ENCODE measurements around the gene ITGAE. TPM values are rescaled to one million over a fixed set of nuclear protein-coding genes. Genes with fewer than 3 reads are reported as not detected.

ITGAE gene
- total RNA-seq, 4 donors from 2014 or later, result 17.0 to 30.7 (median 22.2) TPM

DNA sequence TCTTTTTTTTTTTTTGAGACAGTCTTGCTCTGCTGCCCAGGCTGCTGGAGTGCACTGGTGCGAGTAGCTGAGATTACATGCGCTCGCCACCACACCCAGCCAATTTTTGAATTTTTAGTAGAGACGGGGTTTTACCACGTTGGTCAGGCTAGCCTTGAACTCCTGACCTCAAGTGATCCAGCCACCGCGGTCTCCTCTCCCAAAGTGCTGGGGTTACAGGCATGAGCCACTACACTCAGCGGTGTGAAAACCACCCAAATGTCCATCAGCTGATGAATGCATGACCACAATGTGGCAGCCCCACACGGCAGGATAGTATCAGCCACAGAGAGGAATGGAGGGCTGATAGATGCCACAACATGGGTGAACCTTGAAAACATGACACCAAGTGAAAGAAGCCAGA, 107.2 kb downstream of the ITGAE start:
- no peak for DNase-seq (ENCODE audit: low spot score)

DNA sequence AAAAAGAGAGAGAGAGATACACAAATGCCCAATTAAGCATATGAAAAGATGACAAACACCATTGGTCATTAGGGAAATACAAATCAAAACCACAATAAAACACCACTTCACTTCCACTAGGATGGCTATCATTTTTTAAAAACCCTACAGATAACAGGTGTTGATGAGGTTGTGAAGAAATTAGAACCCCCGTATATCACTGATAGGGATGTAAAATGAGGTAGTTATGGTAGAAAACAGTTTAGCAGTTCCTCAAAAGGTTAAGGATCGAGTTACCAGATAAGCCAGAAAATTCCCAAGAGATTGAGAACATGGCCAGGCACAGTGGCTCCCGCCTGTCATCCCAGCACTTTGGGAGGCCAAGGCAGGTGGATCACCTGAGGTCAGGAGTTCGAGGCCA, 107.8 kb downstream of the ITGAE start:
- no peak for TF ChIP-seq CTCF (IDR thresholded peaks at IDR 0.05)
- DNase-seq (ENCODE audit: low spot score) (no peak), ATAC-seq (ENCODE audit: low FRiP score) (no peak)

More for the DNA sequence above, 107.2 kb downstream of the ITGAE start:
- ATAC-seq (ENCODE audit: low FRiP score), result no peak
- no peak for TF ChIP-seq CTCF (IDR thresholded peaks at IDR 0.05)

DNA sequence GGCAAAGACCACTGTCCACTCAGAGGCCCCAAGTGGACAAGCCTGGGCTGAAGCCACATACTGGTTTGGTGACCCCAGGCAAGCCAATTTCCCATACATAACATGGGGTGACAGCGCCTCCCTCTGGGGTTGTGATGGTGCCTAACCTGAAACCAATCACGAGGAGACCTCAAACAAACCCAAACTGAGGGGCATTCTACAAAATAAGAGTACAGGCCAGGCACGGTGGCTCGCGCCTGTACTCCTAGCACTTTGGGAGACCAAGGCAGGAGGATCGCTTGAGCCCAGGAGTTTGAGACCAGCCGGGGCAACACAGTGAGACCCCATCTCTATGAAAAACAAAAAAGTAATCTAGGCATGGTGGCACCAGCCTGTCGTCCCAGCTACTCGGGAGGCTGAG, 108.6 kb downstream of the ITGAE start:
- ATAC-seq (ENCODE audit: low FRiP score) (no peak), DNase-seq (ENCODE audit: low spot score) (no peak)
- TF ChIP-seq CTCF (IDR thresholded peaks at IDR 0.05), result no peak

DNA sequence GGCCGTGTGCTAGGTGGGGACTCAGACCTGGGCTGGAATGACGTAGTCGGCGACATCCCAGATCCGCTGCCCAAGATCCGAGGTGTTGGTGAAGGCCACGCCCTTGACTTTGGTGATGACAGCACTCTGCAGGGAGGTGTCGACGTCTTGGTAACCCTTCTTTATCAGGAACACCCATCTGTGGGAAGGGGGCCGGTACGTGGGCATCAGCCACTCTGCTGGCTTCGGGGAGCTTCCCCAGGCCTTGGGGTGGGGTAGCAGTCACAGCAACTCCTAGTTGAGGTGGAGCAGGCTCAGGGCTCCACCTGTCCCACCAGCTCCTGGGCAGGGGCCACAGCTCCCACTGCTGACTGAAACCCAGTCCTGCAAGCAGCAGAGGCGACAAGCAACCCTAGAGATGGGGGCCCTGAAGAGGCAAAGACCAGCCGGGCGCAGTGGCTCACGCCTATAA, 109.3 kb downstream of the ITGAE start:
- no peak for TF ChIP-seq CTCF (IDR thresholded peaks at IDR 0.05)
- no peak for ATAC-seq (ENCODE audit: low FRiP score)
- no peak for DNase-seq (ENCODE audit: low spot score)

GRCh38 chr17:3690094-3690715, 110.8 kb downstream of the ITGAE start:
- DNase-seq (ENCODE audit: low spot score) (no peak), ATAC-seq (ENCODE audit: low FRiP score) (no peak)

GRCh38 chr17:3689262-3690093, 111.5 kb downstream of the ITGAE start:
- DNase-seq (ENCODE audit: low spot score) (no peak), ATAC-seq (ENCODE audit: low FRiP score) (no peak)
- TF ChIP-seq CTCF (IDR thresholded peaks at IDR 0.05), result no peak

More at GRCh38 chr17:3690094-3690715, 110.8 kb downstream of the ITGAE start:
- TF ChIP-seq CTCF (IDR thresholded peaks at IDR 0.05), result no peak

All from omental fat pad (tissue), 4 donors.